22Rv1 (cell line): ENCODE results near the gene CPNE5.

Experiments
- H3K27ac ChIP-seq: fragments of 450-650 bp; 2 replicates; pipeline ENCODE4 v1.5.1; 2017
- ZFX ChIP-seq: fragments of 450-650 bp; IDR thresholded peaks from 2 replicates; pipeline ENCODE4 v1.6.1; 2017; ENCODE audit warnings: antibody characterized with exemption, borderline replicate concordance
- TF ChIP-seq, protein P1 (sequence below): fragments of 450-650 bp; IDR thresholded peaks from 2 replicates; pipeline ENCODE4 v1.5.1; 2017; ENCODE audit warnings: mild to moderate bottlenecking

Gene CPNE5

DNA sequence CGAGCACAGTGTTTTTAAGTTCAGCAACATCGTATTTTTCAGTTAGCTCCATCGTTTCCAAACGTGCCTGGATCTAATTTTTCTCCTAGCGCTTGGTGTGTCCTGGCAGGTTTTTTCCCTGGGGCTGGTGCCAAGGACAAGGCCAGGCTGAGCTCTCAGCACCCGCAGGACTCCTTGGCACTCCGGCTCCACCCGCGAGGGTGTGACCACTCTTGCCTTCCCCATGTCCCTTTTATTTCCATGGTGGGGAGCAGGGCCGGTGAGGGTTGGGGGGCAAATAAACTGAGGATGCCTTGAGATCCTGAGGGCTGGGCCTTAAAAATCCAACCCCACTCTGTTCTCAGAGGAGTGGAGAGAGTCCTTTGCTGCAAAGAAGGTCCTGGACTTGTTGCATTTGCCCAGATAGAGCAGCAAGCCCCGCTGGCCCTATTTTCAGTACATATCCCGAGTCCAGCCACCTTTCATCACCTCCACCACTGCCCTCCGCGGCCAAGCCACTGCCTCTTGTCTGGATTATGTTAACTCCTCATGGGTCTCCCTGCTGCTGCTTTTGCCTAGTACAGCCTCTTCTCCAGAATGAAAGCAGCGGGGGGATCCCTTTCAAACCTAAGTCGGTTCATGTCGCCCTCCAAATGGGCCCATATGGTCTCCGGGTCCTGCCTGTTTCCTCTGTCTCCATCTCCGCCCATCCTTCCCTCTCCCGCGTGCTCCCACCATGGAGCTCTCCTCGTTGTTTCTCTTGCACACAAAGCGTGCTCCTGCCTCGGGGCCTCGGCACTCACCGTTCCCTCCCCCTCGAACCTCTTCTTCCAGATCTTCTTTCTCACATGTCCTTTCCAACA lies 146.2 kb downstream of the CPNE5 start:
- no peak overlapping the region for H3K27ac ChIP-seq
- no peak for TF ChIP-seq ZFX
- TF ChIP-seq, protein P1, sequence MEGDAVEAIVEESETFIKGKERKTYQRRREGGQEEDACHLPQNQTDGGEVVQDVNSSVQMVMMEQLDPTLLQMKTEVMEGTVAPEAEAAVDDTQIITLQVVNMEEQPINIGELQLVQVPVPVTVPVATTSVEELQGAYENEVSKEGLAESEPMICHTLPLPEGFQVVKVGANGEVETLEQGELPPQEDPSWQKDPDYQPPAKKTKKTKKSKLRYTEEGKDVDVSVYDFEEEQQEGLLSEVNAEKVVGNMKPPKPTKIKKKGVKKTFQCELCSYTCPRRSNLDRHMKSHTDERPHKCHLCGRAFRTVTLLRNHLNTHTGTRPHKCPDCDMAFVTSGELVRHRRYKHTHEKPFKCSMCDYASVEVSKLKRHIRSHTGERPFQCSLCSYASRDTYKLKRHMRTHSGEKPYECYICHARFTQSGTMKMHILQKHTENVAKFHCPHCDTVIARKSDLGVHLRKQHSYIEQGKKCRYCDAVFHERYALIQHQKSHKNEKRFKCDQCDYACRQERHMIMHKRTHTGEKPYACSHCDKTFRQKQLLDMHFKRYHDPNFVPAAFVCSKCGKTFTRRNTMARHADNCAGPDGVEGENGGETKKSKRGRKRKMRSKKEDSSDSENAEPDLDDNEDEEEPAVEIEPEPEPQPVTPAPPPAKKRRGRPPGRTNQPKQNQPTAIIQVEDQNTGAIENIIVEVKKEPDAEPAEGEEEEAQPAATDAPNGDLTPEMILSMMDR = no peak

DNA sequence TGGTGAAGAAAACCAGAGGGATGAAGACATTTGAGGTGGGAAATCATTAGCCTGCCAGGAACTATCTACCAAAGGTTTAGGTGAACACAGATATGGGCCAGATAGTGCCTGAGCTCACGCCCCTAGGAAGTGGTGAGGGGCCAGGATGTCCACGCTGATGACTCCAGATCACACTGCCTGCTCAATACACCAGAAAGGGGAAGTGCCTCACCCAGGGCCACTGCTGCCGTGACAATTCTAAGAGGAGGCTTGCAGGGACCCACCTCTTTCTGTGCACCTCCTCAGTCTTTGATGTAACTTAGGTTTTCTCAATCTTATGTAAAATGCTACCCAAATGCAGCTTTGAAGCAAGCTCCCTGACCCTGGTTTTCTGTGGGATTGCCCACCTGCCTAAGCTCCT lies 147.0 kb downstream of the CPNE5 start:
- H3K27ac ChIP-seq = no peak overlapping the region
- TF ChIP-seq, protein P1 = no peak
- no peak for TF ChIP-seq ZFX

DNA sequence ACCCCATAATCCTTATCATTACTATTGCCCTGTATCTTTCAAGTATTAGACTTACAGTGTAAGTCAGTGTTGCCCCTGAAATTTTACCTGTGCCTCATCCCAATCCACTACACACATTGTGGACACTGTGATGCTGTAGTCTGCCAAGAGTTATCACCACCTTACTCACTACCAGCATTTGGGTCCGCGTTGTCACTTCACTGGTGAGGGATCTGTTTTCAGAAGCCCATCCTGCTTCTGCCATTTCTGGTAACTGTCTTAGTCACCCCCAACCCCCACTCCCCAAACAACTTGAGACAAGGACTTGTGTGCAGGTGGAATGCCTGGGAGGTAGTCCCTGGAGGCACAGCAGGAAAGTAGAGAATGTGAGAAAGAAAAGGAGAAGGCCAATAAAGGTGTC lies 147.6 kb downstream of the CPNE5 start:
- TF ChIP-seq, protein P1 = no peak
- no peak overlapping the region for H3K27ac ChIP-seq

DNA sequence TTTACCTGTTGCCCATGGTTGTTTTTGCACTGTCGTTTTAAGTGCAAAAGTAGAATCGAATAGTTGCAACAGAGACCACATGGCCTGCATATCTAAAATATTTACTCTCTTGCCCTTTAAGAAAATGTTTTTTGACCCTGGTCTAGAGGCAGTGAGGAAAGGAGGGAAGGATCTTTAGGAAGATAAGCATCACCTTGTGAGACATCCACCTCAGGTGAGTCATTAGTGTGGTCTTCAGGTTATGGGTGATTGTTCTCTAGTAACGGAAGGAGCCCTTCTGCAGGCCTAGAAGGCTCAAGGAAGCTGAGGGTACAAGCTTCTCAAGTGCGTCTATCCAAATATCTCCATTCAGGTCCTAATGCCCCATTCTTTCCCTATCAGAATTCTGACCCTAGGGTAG lies 148.2 kb downstream of the CPNE5 start:
- H3K27ac ChIP-seq = no peak overlapping the region
- TF ChIP-seq, protein P1 = no peak
- TF ChIP-seq ZFX = no peak
